HG03521 (cell line): ENCODE results near the gene ABCA4.

Experiments
- ATAC-seq: cut with Tn5 transposase; IDR thresholded peaks from one replicate; pipeline ENCODE4 v1.9.1; 2021; ENCODE audit warnings: mild to moderate bottlenecking, moderate library complexity; ENCODE audit not compliant: unreplicated experiment

The ABCA4 gene

GRCh38 chr1:93988634-93989350 lies 132.2 kb downstream of the ABCA4 start:
- ATAC-seq, result no peak

- ATAC-seq, result no peak
Observed at GRCh38 chr1:93981274-93981667, 139.7 kb downstream of the ABCA4 start.

DNA sequence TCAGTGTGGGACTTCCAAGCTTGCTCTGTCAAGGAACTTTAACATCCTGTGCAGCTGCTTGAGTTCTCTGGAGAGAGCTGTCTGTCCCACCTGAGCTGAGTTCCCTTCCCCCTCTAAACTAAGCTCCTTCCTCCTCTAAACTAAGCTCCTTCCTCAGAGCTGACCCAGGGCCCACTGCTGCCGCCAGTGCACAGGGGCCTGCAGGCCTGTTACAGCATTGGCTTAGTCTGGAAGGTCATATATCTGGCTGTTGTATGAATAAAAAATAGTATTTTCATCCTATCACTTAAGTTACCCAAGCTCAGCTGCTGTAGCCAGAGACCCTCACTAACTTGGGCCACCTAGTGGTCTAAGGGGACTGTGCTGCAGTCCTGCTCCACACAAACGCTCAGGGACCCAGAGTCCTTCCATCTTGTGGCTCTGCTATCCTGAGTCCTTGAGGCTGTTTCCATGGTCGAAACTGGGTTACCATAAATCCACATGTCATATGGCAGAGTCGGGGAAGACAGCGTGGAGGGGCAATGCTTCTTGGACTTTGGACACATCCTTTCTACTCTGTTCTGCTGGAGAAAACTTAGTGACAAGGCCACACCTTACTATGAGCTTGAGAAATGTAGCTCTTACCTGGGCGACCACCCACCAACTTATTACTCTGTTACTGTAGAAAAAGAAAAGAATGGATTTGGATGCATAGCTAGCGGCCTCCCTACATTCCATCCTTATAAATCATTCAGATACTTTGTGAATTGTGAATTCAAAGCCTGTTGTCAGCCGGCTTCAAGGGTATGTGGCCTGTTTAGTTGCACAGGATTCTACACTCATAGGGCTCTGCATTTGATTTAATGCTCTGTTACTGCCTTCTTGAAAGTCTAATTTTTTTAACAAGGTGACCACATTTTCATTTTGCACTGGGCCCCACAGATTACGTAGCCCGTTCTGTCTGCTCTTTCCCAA lies 140.4 kb downstream of the ABCA4 start:
- ATAC-seq, result no peak

DNA sequence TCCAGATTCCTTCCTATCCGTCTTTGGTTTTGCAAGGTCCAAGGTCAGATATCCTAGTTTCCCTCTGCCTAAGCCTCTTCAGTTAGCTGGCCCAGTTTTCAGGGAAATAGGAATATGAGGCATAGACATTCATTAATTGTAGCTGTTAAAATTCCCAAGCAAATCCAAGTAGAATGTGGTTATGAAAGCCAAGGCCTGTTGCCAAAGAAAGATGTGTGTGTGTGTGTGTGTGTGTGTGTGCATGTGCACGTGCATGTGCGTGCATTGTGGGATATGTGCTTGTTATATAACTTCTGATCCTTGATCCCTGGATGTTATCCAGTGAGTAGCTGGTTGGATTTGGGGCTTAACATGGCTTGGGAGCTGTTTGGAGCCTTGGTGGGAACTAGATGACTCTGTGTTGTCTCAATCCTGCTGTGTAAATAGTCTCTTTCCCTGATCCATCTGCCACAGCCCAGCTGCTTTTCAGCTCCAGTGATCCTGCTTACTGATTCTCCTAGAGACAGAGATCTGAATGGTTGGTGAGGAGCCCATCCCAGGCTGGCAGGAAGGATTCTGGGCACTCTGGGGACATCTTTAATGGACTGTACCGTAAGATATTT lies 141.1 kb downstream of the ABCA4 start:
- no peak for ATAC-seq

- no peak for ATAC-seq
Observed at GRCh38 chr1:93979040-93979717, 141.8 kb downstream of the ABCA4 start.

- ATAC-seq, result no peak
Observed at GRCh38 chr1:93977598-93977945, 143.4 kb downstream of the ABCA4 start.

- ATAC-seq, result no peak
Observed at GRCh38 chr1:93976711-93977597, 144.0 kb downstream of the ABCA4 start.

DNA sequence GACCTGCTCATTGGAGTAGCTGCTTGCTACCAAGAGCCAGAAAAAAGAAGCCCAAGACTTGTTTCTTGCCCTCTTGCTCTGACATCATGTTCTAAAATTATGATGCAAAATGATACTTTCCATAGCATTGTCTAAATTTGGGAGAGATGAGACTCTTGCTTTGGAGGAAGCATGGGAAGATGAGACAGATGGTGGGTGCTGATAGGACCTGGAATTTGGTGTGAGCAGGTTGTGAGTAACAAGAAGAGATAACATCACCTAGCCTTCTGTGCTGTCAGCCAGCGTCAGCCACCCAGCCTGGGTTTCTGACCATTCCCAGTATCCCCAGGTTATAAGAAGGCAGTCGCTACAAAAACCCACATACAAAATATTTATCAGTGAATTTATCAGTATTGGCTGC lies 144.7 kb downstream of the ABCA4 start:
- ATAC-seq, result no peak

DNA sequence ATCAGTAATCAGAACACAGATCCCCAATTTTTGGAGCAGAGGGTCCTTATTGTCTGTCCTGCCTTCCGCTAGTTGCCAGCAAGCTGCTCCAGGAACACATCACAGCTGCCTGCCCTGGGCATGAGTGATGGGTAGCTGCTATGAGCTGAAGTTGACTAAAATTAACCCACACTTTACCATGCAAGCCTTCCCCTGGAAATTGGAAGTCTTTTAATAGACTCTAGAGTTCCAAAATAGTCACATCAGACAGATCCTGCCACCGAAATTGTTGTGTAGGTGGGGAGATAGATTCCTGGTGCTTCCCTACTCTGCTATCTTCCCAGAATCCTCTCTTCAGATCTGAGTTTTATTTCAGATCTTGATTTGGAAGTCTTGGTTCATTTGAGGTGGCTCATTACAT lies 148.6 kb downstream of the ABCA4 start:
- ATAC-seq, result no peak

DNA sequence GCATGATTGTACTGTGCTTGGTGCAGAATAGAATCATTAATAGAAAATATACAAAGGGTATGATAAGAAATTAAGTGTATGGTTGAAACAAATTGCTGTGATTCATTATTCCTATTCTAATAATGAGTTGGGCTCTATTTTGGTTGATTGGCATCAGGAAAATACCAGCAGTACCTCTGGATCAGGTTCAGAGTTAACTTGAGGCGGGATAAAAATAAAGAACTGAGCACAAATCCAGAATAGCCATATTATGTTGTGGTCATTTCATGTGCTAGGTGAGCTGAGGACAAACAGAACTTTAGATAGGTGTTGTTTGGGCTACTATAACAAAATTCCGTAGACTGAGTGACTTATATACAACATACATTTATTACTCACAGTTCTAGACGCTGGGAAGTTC lies 151.1 kb downstream of the ABCA4 start:
- no peak for ATAC-seq

- ATAC-seq, result no peak
Observed at GRCh38 chr1:93969371-93969770, 151.6 kb downstream of the ABCA4 start.

- ATAC-seq, result no peak
Observed at GRCh38 chr1:93967306-93967705, 153.6 kb downstream of the ABCA4 start.

DNA sequence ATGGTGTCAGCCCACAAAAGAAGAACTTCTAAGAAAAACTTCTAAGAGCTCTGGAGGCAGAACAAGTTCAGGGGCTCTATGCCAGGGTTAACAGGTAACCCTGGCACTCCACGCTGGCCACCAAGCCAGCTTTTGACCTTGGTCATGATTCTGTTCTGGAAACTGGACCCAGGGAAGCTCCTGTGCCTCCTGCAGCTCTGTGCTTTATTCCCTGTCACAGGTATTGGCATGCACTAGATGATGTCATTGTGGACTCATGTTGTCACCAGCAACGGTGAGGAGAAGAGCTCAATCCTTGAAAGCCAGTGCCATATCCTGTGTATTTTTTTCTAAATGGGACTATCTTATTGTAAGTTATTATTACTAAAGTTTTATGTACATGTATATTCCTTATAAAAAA lies 155.1 kb downstream of the ABCA4 start:
- no peak for ATAC-seq

DNA sequence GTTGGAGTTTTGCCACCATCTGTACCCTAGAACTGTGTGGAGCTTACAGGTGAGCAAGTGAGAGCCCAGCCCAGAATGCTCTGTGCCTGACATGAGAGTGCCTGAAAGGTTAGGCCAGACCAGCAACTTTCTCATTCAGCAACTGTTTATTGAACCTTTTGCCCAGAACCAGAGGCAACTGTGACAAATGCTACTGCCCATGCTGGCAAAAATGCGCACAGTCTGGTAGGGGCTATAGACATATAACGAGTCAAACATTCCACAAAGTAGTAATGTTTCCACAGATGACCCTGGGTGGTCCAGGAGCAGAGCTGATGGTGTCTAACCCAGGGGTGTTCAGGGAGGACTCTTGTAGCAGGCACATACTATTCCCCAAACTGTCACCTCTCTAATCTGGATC lies 155.7 kb downstream of the ABCA4 start:
- no peak for ATAC-seq

DNA sequence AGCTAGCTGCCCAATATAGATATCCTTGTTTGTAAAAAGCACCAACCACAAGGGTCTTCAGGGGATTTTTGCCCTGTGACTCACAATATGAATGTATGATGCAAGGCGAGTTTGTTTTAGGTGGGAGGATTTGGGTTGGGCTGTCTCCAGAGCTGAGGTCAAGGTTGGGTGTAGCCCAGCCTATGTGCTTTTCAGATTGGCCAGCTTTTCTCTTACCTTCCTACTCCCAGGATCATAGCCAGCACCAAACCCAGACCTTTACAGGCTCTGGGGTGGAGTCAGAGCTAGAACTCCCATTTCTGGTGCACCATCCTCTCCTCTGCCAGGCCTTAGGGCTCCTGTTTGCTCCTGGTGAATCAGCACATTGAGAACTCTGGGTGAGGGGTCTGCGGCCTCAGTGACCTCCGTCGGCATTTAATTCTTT lies 156.2 kb downstream of the ABCA4 start:
- ATAC-seq, result no peak

- no peak for ATAC-seq
Observed at GRCh38 chr1:93964096-93964776, 156.7 kb downstream of the ABCA4 start.

DNA sequence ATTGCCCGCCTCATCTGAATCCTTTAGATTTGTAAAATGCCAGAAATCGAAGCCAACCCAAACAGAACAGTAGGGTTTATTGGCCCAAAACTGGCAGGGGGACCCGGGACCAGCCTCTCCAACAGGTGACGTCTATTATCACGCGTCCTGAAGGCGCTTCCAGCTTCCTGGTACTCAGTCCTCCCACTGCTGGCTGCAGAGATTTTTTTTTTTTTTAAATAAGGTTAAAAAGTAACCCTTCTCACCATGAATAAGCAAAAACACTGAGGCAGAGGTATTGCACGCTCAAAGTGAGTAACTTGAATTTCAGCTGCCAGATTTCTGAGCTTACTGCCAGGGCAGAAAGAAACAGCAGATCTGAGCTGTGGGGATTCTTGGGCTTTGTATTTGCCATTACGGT lies 157.4 kb downstream of the ABCA4 start:
- ATAC-seq, result no peak

GRCh38 chr1:93961906-93962305 lies 159.0 kb downstream of the ABCA4 start:
- no peak for ATAC-seq

DNA sequence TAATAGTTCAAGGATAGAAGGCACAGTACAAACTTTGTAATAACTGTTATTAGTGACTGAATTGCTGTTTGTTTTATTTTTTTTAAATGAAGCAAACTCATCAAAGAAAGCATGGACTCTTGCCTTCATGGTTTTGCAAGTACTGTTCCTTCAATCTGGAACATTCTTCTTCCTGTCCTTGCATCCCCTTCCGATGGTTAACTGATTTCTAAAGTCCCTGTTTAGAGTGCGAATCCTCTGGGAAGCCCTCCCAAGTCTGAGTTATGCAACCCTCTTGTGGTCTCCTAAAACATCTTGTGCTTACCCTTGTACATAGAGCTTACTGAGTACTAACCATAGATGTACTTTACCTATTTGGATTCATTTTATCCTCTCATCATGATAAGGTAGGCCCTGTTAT lies 159.5 kb downstream of the ABCA4 start:
- no peak for ATAC-seq
